Thyroid gland (tissue), 4 donors: ENCODE measurements around the gene CLPSL2. TPM values are rescaled to one million over a fixed set of nuclear protein-coding genes. Genes with fewer than 3 reads are reported as not detected.

Experiments
- DNase-seq, 2 donors: peaks; one replicate each; pipeline ENCODE4 v3.0.0-alpha.2; 2019
- H3K27ac ChIP-seq, 3 donors: fragments of 200-600 bp; sonication (generic); 1 replicate in 2 of 3; 2 replicates in 1 of 3; pipeline ENCODE4 v1.5.1; 2016 to 2019; ENCODE audit warnings: mild to moderate bottlenecking in 1 of 3, moderate library complexity in 1 of 3
- H3K27me3 ChIP-seq: fragments of 200-600 bp; sonication (generic); one replicate; pipeline ENCODE4 v1.5.1; 2019
- H3K36me3 ChIP-seq, 2 donors: fragments of 200-600 bp; sonication (generic); one replicate each; pipeline ENCODE4 v1.5.1; 2016 to 2019
- H3K4me1 ChIP-seq, 2 donors: fragments of 200-600 bp; sonication (generic); one replicate each; pipeline ENCODE4 v1.5.1; 2017 to 2019
- H3K4me3 ChIP-seq, 3 donors: fragments of 200-600 bp; sonication (generic); replicated peaks in 1 of 3; 1 replicate in 2 of 3; 2 replicates in 1 of 3; pipeline ENCODE4 v1.5.1; 2016; ENCODE audit warnings: mild to moderate bottlenecking in 1 of 3
- H3K9me3 ChIP-seq: fragments of 200-600 bp; sonication (generic); one replicate; pipeline ENCODE4 v1.5.1; 2017
- POLR2A ChIP-seq, 2 donors: fragments of 450-650 bp; IDR thresholded peaks; one replicate each; pipeline ENCODE4 v1.6.1; 2017; ENCODE audit warnings: antibody characterized with exemption in 2 of 2, mild to moderate bottlenecking in 2 of 2, moderate library complexity in 1 of 2
- WGBS, 2 donors: methylation state at CpG; one replicate each; pipeline ENCODE4 v1.1.5; 2017; 5-methylcytosine and 5-hydroxymethylcytosine counted together
- intact Hi-C: fragments of 100-400 bp; cut with DNase I; formaldehyde crosslinking; loops from one replicate; pipeline ENCODE4 v1.15.1; 2023
- total RNA-seq, 4 donors: library from RNA; depleted of rRNA; stranded (reverse); fragments of >200 nt; gene quantifications; one replicate each; pipeline ENCODE4 v1.2.3, GENCODE V29; 2016
- TF ChIP-seq, protein P1 (sequence below), 6 experiments: fragments of 200-600 bp in 3 of 6; fragments of 450-650 bp in 3 of 6; sonication (generic) in 3 of 6; IDR thresholded peaks; one replicate each; pipeline ENCODE4 v1.5.1; 2016 to 2019; ENCODE audit warnings: antibody characterized with exemption in 6 of 6, mild to moderate bottlenecking in 2 of 6, inconsistent platforms in 1 of 6, moderate library complexity in 1 of 6

The CLPSL2 gene
- total RNA-seq, 4 donors from 2014 or later, result not detected

GRCh38 chr6:35810971-35811698, 34.7 kb downstream of the CLPSL2 start:
- Histone ChIP-seq H3K4me3 (no peak overlapping the region), H3K36me3 (no peaks in the 10 kb centered on the region), H3K9me3 (no peaks in the 10 kb centered on the region), H3K27ac (no peak overlapping the region), H3K27me3 (no peaks in the 10 kb centered on the region), H3K4me1 (no peaks in the 10 kb centered on the region)
- 69 to 71% methylated on average over 12 to 14 of the region's 14 CpGs for WGBS, 2 donors
- TF ChIP-seq, protein P1, sequence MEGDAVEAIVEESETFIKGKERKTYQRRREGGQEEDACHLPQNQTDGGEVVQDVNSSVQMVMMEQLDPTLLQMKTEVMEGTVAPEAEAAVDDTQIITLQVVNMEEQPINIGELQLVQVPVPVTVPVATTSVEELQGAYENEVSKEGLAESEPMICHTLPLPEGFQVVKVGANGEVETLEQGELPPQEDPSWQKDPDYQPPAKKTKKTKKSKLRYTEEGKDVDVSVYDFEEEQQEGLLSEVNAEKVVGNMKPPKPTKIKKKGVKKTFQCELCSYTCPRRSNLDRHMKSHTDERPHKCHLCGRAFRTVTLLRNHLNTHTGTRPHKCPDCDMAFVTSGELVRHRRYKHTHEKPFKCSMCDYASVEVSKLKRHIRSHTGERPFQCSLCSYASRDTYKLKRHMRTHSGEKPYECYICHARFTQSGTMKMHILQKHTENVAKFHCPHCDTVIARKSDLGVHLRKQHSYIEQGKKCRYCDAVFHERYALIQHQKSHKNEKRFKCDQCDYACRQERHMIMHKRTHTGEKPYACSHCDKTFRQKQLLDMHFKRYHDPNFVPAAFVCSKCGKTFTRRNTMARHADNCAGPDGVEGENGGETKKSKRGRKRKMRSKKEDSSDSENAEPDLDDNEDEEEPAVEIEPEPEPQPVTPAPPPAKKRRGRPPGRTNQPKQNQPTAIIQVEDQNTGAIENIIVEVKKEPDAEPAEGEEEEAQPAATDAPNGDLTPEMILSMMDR (IDR thresholded peaks at IDR 0.05), result no peak
- TF ChIP-seq POLR2A (IDR thresholded peaks at IDR 0.05), result no peak
- intact Hi-C loops, result no loop called here
- no peak for DNase-seq

DNA sequence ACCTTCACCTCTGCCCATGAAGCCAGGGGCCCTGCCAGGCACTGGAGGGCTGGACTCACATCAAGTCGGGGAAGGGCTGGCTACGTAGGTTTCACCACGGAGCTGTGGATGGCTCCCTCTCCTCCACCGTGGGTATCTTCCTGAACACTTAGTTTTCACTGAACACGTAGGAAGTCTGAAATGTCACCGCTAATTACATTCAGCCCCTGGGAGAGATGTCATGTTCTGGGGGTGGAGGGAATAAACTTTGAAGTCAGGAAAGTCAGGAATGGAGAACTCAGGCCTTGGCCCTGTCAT, 35.2 kb downstream of the CLPSL2 start:
- no peak for DNase-seq
- Histone ChIP-seq H3K27me3 (no peaks in the 10 kb centered on the region), H3K36me3 (no peaks in the 10 kb centered on the region), H3K4me1 (no peaks in the 10 kb centered on the region), H3K9me3 (no peaks in the 10 kb centered on the region), H3K4me3 (no peak overlapping the region), H3K27ac (no peak overlapping the region)
- intact Hi-C loops, result no loop called here
- WGBS, 2 donors, result 69 to 72% methylated on average over 6 of the region's 6 CpGs
- TF ChIP-seq, protein P1 (IDR thresholded peaks at IDR 0.05), result no peak
- no peak for TF ChIP-seq POLR2A (IDR thresholded peaks at IDR 0.05)

GRCh38 chr6:35817515-35817914, 41.1 kb downstream of the CLPSL2 start:
- TF ChIP-seq, protein P1 (IDR thresholded peaks at IDR 0.05), result no peak
- TF ChIP-seq POLR2A (IDR thresholded peaks at IDR 0.05), result no peak
- Histone ChIP-seq H3K9me3 (no peaks in the 10 kb centered on the region), H3K36me3 (no peaks in the 10 kb centered on the region), H3K27me3 (no peaks in the 10 kb centered on the region), H3K4me1 (no peaks in the 10 kb centered on the region), H3K27ac (no peak overlapping the region), H3K4me3 (no peak overlapping the region)
- intact Hi-C loops, result no loop called here
- no peak for DNase-seq

- intact Hi-C loops, result no loop called here
- 91 to 93% methylated on average over 2 of the region's 2 CpGs for WGBS, 2 donors
- Histone ChIP-seq H3K36me3 (no peaks in the 10 kb centered on the region), H3K9me3 (no peaks in the 10 kb centered on the region), H3K27me3 (no peaks in the 10 kb centered on the region), H3K4me1 (no peaks in the 10 kb centered on the region), H3K4me3 (no peak overlapping the region), H3K27ac (no peak overlapping the region)
- TF ChIP-seq POLR2A (IDR thresholded peaks at IDR 0.05), result no peak
- TF ChIP-seq, protein P1 (IDR thresholded peaks at IDR 0.05), result no peak
- no peak for DNase-seq
These were observed 47.2 kb downstream of the CLPSL2 start for GRCh38 chr6:35823601-35824000.

GRCh38 chr6:35824552-35825192, 48.3 kb downstream of the CLPSL2 start:
- Histone ChIP-seq H3K27me3 (no peaks in the 10 kb centered on the region), H3K9me3 (no peaks in the 10 kb centered on the region), H3K27ac (no peak overlapping the region), H3K36me3 (no peaks in the 10 kb centered on the region), H3K4me1 (no peaks in the 10 kb centered on the region), H3K4me3 (no peak overlapping the region)
- WGBS, 2 donors, result 79 to 84% methylated on average over 5 of the region's 5 CpGs
- DNase-seq, result no peak
- intact Hi-C loops, result no loop called here
- TF ChIP-seq, protein P1 (IDR thresholded peaks at IDR 0.05), result no peak
- TF ChIP-seq POLR2A (IDR thresholded peaks at IDR 0.05), result no peak
